B cell (primary cell): ENCODE results near the gene KEAP1. TPM values are rescaled to one million over a fixed set of nuclear protein-coding genes. Genes with fewer than 3 reads are reported as not detected.

Experiments used
- ATAC-seq: fragments of 200-7000 bp; cut with Tn5 transposase; one replicate; pipeline ENCODE4 v1.10.0; 2021; ENCODE audit warnings: low read depth, mild to moderate bottlenecking, moderate number of reproducible peaks, moderate library complexity
- CTCF ChIA-PET: fragments of 350-600 bp; sonication (Branson Sonifier 250); formaldehyde crosslinking; loops from one replicate; lab custom pipeline; 2021; ENCODE audit warnings: antibody characterized with exemption, inconsistent platforms; lab: Charles Lee
- POLR2A ChIA-PET: fragments of 350-600 bp; sonication (Branson Sonifier 250); formaldehyde crosslinking; loops from one replicate; lab custom pipeline; 2021; ENCODE audit warnings: antibody characterized with exemption; lab: Charles Lee
- DNase-seq: peaks from one replicate; pipeline ENCODE4 v3.0.0; 2013
- H2AFZ ChIP-seq: 2 replicates; pipeline ENCODE4 v1.6.1; 2012; ENCODE audit warnings: mild to moderate bottlenecking, low read depth, low read length; ENCODE audit not compliant: insufficient read depth, poor library complexity, severe bottlenecking
- H3K27ac ChIP-seq, 2 donors: 1 replicate in 1 of 2; 2 replicates in 1 of 2; pipeline ENCODE4 v1.5.1; 2012 to 2013; ENCODE audit warnings: low read length in 2 of 2, mild to moderate bottlenecking in 2 of 2, moderate library complexity in 1 of 2
- H3K27me3 ChIP-seq, 4 experiments: fragments of 200-600 bp in 1 of 4; sonication (generic) in 1 of 4; replicated peaks in 1 of 4; 1 replicate in 2 of 4; 2 replicates in 2 of 4; pipeline versions ENCODE4 v1.6.1 to v1.7.0; 2013 to 2016; ENCODE audit warnings: low read length in 3 of 4, mild to moderate bottlenecking in 2 of 4, mixed read lengths in 1 of 4, moderate library complexity in 1 of 4; ENCODE audit not compliant: insufficient read depth in 4 of 4, control insufficient read depth in 3 of 4; ENCODE audit errors: control extremely low read depth in 1 of 4
- H3K36me3 ChIP-seq, 2 experiments: replicated peaks in 1 of 2; 1 replicate in 1 of 2; 2 replicates in 1 of 2; pipeline versions ENCODE4 v1.6.1 to v1.7.1; 2013; ENCODE audit warnings: low read length in 1 of 2; ENCODE audit not compliant: insufficient read depth in 2 of 2, control insufficient read depth in 1 of 2; ENCODE audit errors: control extremely low read depth in 1 of 2, extremely low read depth in 1 of 2
- H3K4me1 ChIP-seq, 2 donors: fragments of 200-600 bp in 1 of 2; sonication (generic) in 1 of 2; 1 replicate in 1 of 2; 2 replicates in 1 of 2; pipeline versions ENCODE4 v1.5.1 to v1.6.1; 2013 to 2017; ENCODE audit warnings: low read length in 2 of 2; ENCODE audit not compliant: control insufficient read depth in 2 of 2, insufficient read depth in 2 of 2
- H3K4me2 ChIP-seq: replicated peaks from 2 replicates; pipeline ENCODE3; 2012; ENCODE audit warnings: mild to moderate bottlenecking, low read depth, low read length; ENCODE audit not compliant: poor library complexity, severe bottlenecking
- H3K4me3 ChIP-seq, 5 experiments: fragments of 200-600 bp in 1 of 5; sonication (generic) in 1 of 5; 1 replicate in 3 of 5; 2 replicates in 2 of 5; pipeline versions ENCODE4 v1.5.1 to v1.7.0; 2011 to 2016; ENCODE audit warnings: low read length in 4 of 5, mild to moderate bottlenecking in 4 of 5, low read depth in 2 of 5, control low read depth in 1 of 5, moderate library complexity in 1 of 5; ENCODE audit not compliant: insufficient read depth in 1 of 5; ENCODE audit errors: control extremely low read depth in 1 of 5, extremely low read depth in 1 of 5
- H3K79me2 ChIP-seq: fragments of 200-600 bp; sonication (generic); one replicate; pipeline ENCODE4 v1.6.0; 2016; ENCODE audit warnings: low read length; ENCODE audit not compliant: control insufficient read depth, insufficient read depth
- H3K9ac ChIP-seq: fragments of 200-600 bp; sonication (generic); 2 replicates; pipeline ENCODE4 v1.6.1; 2017; ENCODE audit warnings: mild to moderate bottlenecking, low read length, moderate library complexity
- H3K9me3 ChIP-seq, 3 donors: one replicate each; pipeline versions ENCODE4 v1.6.1 to v1.7.1; 2013; ENCODE audit warnings: low read length in 2 of 3; ENCODE audit not compliant: control insufficient read depth in 2 of 3, insufficient read depth in 1 of 3; ENCODE audit errors: control extremely low read depth in 1 of 3
- H4K20me1 ChIP-seq: 2 replicates; pipeline ENCODE4 v1.6.0; 2012; ENCODE audit warnings: mild to moderate bottlenecking, low read length; ENCODE audit not compliant: insufficient read depth, control insufficient read depth, poor library complexity, severe bottlenecking
- H3K27ac Mint-ChIP-seq: one replicate; pipeline ENCODE4 v1.8.0; 2021; ENCODE audit warnings: mixed read lengths
- H3K27me3 Mint-ChIP-seq: one replicate; pipeline ENCODE4 v1.8.0; 2021; ENCODE audit warnings: mixed read lengths
- H3K4me1 Mint-ChIP-seq: one replicate; pipeline ENCODE4 v1.8.0; 2021; ENCODE audit warnings: mixed read lengths
- H3K4me3 Mint-ChIP-seq: one replicate; pipeline ENCODE4 v1.8.0; 2021; ENCODE audit warnings: mixed read lengths
- H3K9me3 Mint-ChIP-seq: one replicate; pipeline ENCODE4 v1.8.0; 2022; ENCODE audit warnings: mixed read lengths; ENCODE audit not compliant: insufficient read depth
- CTCF ChIP-seq: fragments of 200-600 bp; IDR thresholded peaks from one replicate; pipeline ENCODE4 v1.8.0; 2022; ENCODE audit warnings: antibody characterized with exemption, mild to moderate bottlenecking
- EZH2 ChIP-seq: IDR thresholded peaks from 2 replicates; pipeline ENCODE4 v1.6.1; 2012; ENCODE audit warnings: borderline replicate concordance, low read depth, mild to moderate bottlenecking, moderate library complexity, low read length; ENCODE audit not compliant: insufficient read depth, poor library complexity, severe bottlenecking
- WGBS: methylation state at CpG from one replicate; pipeline ENCODE4 v1.1.5; 2013; ENCODE audit warnings: missing lambda C conversion rate; ENCODE audit not compliant: insufficient coverage; 5-methylcytosine and 5-hydroxymethylcytosine counted together
- intact Hi-C: fragments of 100-400 bp; cut with micrococcal nuclease; formaldehyde crosslinking; loops from one replicate; pipeline ENCODE4 v1.10.0; 2022
- polyA plus RNA-seq: library from polyadenylated mRNA; depleted of rRNA; stranded (reverse); fragments of >200 nt; gene quantifications from 2 replicates; pipeline ENCODE4 v1.2.3, GENCODE V29; 2012
- total RNA-seq, 2 donors: library from RNA; stranded (reverse); fragments of 120-200 nt in 1 of 2; gene quantifications; 1 replicate in 1 of 2; 2 replicates in 1 of 2; pipeline versions ENCODE4 v1.2.3 to v1.2.4, GENCODE V29; 2013 to 2022

The KEAP1 gene
- total and polyA plus RNA-seq, 2 donors (not counting 1 experiment from before 2014, with no cell fraction given): 17.7 to 27.0 TPM

GRCh38 chr19:10518444-10519361 lies 15.5 kb upstream of the KEAP1 start:
- Histone ChIP-seq H3K27ac (no peak overlapping the region), H3K36me3 (no peaks in the 10 kb centered on the region), H3K4me3 (no peak overlapping the region), H3K4me1 (peaks cover 34 to 38% of the 10 kb centered on the region in 2 donors), H4K20me1 (no peaks in the 10 kb centered on the region), H3K9ac (peak overlapping the region; percentile 14), H3K4me2 (peak overlapping the region; percentile 55), H2AFZ (peak overlapping the region; percentile 30), H3K27me3 (peaks cover 2 to 74% (median 35%) of the 10 kb centered on the region in 4 experiments), H3K9me3 (peaks cover 0 to 13% (median 0%) of the 10 kb centered on the region in 3 donors), H3K79me2 (no peaks in the 10 kb centered on the region)
- H3K27me3 Mint-ChIP-seq: peaks cover 43% of the 10 kb centered on the region
- DNase-seq (peak; percentile 41), ATAC-seq (peak; percentile 17)
- POLR2A ChIA-PET: interaction anchor here (0.7 kb wide), 1 partner anchor 318 kb away, joined by 13 read pairs; the partner anchor contains the start of gene TMED1
- 9% methylated on average over 33 of the region's 33 CpGs for WGBS
- H3K4me3 Mint-ChIP-seq: peak overlapping the region; percentile 40
- H3K9me3 Mint-ChIP-seq: no peaks in the 10 kb centered on the region
- intact Hi-C loops: no loop called here
- H3K4me1 Mint-ChIP-seq: peaks cover 31% of the 10 kb centered on the region
- TF ChIP-seq CTCF (no peak), EZH2 (no peak)
- CTCF ChIA-PET: interaction anchor here (1.7 kb wide), 1 partner anchor 23 kb away, joined by 4 read pairs; no protein-coding TSS in a partner anchor
- H3K27ac Mint-ChIP-seq: no peak overlapping the region
